Measurements from ENCODE around the gene LIPJ. TPM values are rescaled to one million over a fixed set of nuclear protein-coding genes. Genes with fewer than 3 reads are reported as not detected.

Gene LIPJ
- total RNA-seq, 1 donor from 2014 or later: not detected

GRCh38 chr10:88583584-88583957 lies 3.0 kb upstream of the LIPJ start:
- DNase-seq (ENCODE audit: missing footprints): no peak
- no peak for ATAC-seq
- intact Hi-C loops (cut with DNase I): loop anchor here (2.0 kb wide), 1 partner anchor 227 kb away; no protein-coding TSS in a partner anchor

- DNase-seq (ENCODE audit: missing footprints) (no peak), ATAC-seq (no peak)
- intact Hi-C loops (cut with DNase I): no loop called here
Measured at GRCh38 chr10:88592381-88592780, 5.8 kb downstream of the LIPJ start.

- DNase-seq (ENCODE audit: missing footprints) (no peak), ATAC-seq (no peak)
- intact Hi-C loops (cut with DNase I): no loop called here
Measured at GRCh38 chr10:88592906-88593305, 6.3 kb downstream of the LIPJ start.

- no peak for ATAC-seq
- DNase-seq (ENCODE audit: missing footprints): no peak
- intact Hi-C loops (cut with DNase I): no loop called here
Measured at GRCh38 chr10:88594482-88594881, 7.9 kb downstream of the LIPJ start.

- no peak for ATAC-seq
- no peak for DNase-seq (ENCODE audit: missing footprints)
- intact Hi-C loops (cut with DNase I): no loop called here
Measured at GRCh38 chr10:88598055-88598454, 11.5 kb downstream of the LIPJ start.

GRCh38 chr10:88608052-88608732 lies 21.6 kb downstream of the LIPJ start:
- no peak for ATAC-seq
- intact Hi-C loops (cut with DNase I): no loop called here

GRCh38 chr10:88608780-88609179 lies 22.2 kb downstream of the LIPJ start:
- intact Hi-C loops (cut with DNase I): no loop called here
- DNase-seq (ENCODE audit: missing footprints) (no peak), ATAC-seq (no peak)

More at GRCh38 chr10:88608052-88608732, 21.6 kb downstream of the LIPJ start:
- DNase-seq (ENCODE audit: missing footprints): no peak

- DNase-seq (ENCODE audit: missing footprints): peak; percentile 60
- ATAC-seq: peak; percentile 87
- intact Hi-C loops (cut with DNase I): no loop called here
Measured at GRCh38 chr10:88616250-88616977, 29.9 kb downstream of the LIPJ start.

GRCh38 chr10:88617772-88618300 lies 31.3 kb downstream of the LIPJ start:
- intact Hi-C loops (cut with DNase I): no loop called here
- ATAC-seq (no peak), DNase-seq (ENCODE audit: missing footprints) (no peak)

GRCh38 chr10:88618496-88618895 lies 31.9 kb downstream of the LIPJ start:
- DNase-seq (ENCODE audit: missing footprints) (no peak), ATAC-seq (no peak)
- intact Hi-C loops (cut with DNase I): no loop called here

- no peak for DNase-seq (ENCODE audit: missing footprints)
- ATAC-seq: no peak
Measured at GRCh38 chr10:88620441-88620840, 33.9 kb downstream of the LIPJ start.

GRCh38 chr10:88623835-88624234 lies 37.3 kb downstream of the LIPJ start:
- intact Hi-C loops (cut with DNase I): no loop called here
- no peak for ATAC-seq

More at GRCh38 chr10:88620441-88620840, 33.9 kb downstream of the LIPJ start:
- intact Hi-C loops (cut with DNase I): no loop called here

GRCh38 chr10:88624840-88625239 lies 38.3 kb downstream of the LIPJ start:
- DNase-seq (ENCODE audit: missing footprints) (no peak), ATAC-seq (no peak)
- intact Hi-C loops (cut with DNase I): no loop called here

More at GRCh38 chr10:88623835-88624234, 37.3 kb downstream of the LIPJ start:
- DNase-seq (ENCODE audit: missing footprints): no peak

- no peak for DNase-seq (ENCODE audit: missing footprints)
- no peak for ATAC-seq
- intact Hi-C loops (cut with DNase I): no loop called here
Measured at GRCh38 chr10:88640186-88640585, 53.6 kb downstream of the LIPJ start.

- ATAC-seq: no peak
Measured at GRCh38 chr10:88642209-88642608, 55.6 kb downstream of the LIPJ start.

GRCh38 chr10:88642963-88643362 lies 56.4 kb downstream of the LIPJ start:
- intact Hi-C loops (cut with DNase I): no loop called here
- ATAC-seq: no peak
- DNase-seq (ENCODE audit: missing footprints): no peak

More at GRCh38 chr10:88642209-88642608, 55.6 kb downstream of the LIPJ start:
- DNase-seq (ENCODE audit: missing footprints): no peak
- intact Hi-C loops (cut with DNase I): no loop called here

- DNase-seq (ENCODE audit: missing footprints): no peak
- ATAC-seq: no peak
- intact Hi-C loops (cut with DNase I): no loop called here
Measured at GRCh38 chr10:88647061-88647615, 60.6 kb downstream of the LIPJ start.

- no peak for ATAC-seq
- intact Hi-C loops (cut with DNase I): no loop called here
- DNase-seq (ENCODE audit: missing footprints): no peak
Measured at GRCh38 chr10:88651101-88651551, 64.6 kb downstream of the LIPJ start.

GRCh38 chr10:88652616-88653015 lies 66.1 kb downstream of the LIPJ start:
- intact Hi-C loops (cut with DNase I): no loop called here

More at GRCh38 chr10:88652616-88653015, 66.1 kb downstream of the LIPJ start:
- DNase-seq (ENCODE audit: missing footprints): no peak
- ATAC-seq: no peak

Measured in Right ventricle myocardium inferior (tissue), 1 donor.